Skin of body (tissue), 2 donors: ENCODE measurements around the gene LNX1. TPM values are rescaled to one million over a fixed set of nuclear protein-coding genes. Genes with fewer than 3 reads are reported as not detected.
"Not testable (repeated sequence)": the region's sequence is repeated elsewhere in the genome, so short reads cannot be mapped to it uniquely, and the experiment has no call there.

Source experiments
- DNase-seq: peaks from one replicate; lab custom pipeline; 2025; lab: John Stamatoyannopoulos, UW
- total RNA-seq: library from RNA; depleted of rRNA; stranded (reverse); fragments of >200 nt; gene quantifications from one replicate; pipeline ENCODE4 v1.2.3, GENCODE V29; 2014

Gene LNX1
- total RNA-seq, 1 donor from 2014 or later = 6.9 TPM

GRCh38 chr4:53498706-53499105 lies 92.6 kb downstream of the LNX1 start:
- DNase-seq = peak; percentile 61

DNA sequence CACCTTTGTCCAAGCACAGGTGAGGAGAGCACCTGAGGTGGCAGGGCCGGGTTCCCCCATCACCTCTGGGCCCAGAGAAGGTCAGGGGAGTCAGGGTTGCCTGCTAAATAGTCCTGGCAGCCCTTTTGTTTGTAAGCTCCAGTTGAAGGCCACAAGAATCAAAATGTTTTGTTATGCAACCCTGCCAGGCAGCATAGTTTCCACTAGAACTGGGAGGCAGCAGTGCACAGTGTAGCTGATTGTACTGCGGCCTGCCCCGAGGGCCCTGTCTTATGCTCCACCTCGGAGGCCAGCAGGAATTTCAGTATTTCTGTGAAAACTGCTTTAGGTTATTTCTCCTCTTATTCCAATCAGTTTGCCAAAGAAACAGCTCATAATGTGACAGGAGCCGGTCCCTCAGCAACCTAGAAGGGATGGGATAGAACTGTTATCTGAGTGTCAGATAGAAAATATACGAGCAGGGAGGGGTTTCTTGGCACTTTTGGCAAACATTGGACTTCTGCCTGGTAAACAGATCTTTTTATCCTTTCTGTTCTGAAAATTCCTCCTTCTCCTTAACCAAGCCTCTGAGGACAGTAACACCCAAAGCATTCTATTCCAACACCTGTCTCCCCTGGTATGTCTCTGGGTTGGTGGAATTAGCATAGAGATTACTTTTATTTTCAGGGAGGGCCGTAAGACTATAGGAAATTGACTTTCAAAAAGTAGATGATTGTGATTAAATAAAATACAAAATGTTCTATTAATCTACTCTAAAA lies 93.6 kb downstream of the LNX1 start:
- DNase-seq = peak; percentile 80

DNA sequence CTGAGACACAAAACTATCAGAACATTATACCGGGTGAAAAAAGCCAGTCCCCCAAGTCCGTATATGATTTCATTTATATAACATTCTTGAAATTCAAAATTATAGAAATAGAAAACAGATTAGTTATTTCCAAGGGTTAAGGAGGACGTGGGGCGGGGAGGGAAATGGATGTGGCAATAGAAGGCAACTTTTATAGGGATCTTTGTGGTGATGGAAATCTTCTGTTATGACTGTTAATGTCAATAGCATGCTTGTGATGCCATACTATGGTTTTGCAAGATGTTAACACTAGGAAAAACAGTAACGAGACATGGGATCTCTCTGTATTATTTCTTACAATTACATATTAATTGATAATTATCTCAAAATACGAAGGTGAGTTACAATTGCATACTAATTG lies 96.4 kb downstream of the LNX1 start:
- no peak for DNase-seq

GRCh38 chr4:53490965-53491622 lies 100.2 kb downstream of the LNX1 start:
- peak; percentile 97 for DNase-seq

DNA sequence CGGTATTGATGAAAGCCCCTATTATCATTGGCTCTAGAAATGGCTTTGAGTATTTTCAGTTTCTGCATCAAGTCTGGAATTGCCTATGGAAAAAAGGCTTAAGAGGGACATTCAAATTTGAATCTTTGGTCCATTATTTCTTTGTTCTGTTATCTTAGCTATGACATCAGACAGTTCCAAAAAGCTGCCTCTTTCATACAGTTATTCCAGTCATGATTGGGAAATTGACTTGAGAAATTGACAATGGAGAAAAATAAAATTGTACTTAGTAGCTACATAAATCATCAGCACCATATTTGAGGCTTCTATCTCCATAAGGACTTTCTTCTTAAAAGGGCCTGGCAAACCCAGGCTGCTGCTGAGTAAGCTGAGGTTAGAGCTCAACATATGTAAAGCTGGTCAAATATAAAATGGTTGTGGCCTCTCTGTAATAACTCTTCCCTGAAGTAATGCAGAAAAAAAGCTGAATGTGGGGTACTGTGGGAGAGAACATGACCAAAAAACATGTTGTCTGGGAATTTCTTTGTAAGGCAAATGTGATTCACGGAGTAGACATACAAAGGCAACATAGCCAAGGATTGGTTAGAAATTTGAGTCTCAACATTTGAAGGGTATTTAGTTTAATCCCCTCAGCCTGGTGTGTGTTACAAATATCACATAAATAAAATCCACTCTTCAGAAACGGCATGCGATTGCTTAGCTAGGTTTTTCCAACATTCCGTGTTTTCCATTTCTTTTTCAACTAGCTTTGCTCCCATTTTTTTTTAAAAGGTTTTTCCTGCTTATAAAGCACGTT lies 100.9 kb downstream of the LNX1 start:
- DNase-seq = peak; percentile 97

GRCh38 chr4:53489279-53489889 lies 101.9 kb downstream of the LNX1 start:
- no peak for DNase-seq

DNA sequence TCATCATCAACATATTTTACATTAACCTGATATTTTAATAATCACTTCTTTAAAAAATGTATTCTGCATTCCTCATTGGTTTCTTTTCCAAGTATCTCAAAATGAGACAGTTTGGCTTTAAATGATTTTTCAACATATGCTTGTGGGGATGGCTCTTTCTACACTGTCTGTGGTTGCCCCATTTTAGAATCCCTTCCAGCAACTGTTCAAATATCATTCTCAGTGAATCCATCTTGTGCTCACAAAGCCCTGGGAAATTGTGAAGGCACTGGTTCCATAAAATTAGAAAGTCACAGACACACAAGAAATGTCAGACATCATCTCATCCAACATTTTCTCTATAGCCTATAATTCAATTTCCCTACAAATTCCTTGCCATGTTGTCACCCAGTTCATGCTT lies 103.5 kb downstream of the LNX1 start:
- DNase-seq = no peak

DNA sequence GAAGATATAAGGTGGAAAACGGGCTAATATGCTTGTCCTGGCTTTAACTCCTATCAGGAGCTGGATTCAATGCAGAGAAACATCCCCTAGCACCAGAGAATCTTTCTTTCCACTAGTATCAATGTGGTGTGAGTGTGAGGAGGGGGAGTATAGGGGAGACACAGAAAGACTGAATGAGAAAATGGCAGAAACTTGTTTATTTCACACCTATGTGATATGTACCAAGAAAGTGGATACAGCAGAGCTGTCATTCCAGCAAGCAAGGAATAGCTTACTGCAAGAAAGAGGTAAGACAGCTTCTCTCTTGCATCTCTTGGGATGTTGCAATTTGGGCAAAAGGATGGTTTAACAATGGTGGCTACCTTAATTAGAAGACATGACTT lies 105.6 kb downstream of the LNX1 start:
- no peak for DNase-seq

DNA sequence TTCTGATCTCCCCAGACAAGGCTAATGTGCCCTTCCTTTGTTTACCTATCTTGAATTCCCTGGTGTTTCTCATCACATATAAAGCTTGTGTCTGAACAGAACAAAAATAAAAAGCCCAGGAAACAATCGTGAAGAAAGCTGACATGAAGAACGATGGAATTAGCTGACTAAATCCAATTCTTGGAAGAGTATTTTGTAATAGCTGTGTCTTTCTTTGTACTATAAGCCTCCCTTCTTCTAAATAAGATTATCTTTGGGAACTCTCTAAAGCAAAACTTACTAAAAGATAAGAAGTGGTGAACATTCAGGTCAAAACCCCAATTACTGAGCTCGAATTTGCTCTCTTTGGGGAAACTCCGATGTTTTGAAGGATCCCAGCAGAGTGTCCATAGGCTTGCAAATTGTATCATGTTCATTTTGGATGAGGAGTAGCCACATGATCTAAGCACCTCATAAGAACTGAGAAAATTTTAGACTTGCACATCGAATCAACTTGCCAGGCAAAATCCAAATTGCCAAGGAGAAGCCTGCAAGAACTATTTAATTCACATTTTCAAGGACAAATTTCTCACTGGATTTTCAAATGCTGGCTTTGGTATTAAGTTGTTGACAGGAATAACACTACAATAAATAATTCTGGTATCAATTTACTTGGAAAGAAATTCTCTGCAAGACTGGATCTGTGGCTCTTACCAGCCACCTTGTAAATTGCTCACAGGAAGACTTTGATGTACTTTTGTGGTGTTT lies 106.2 kb downstream of the LNX1 start:
- DNase-seq = no peak

DNA sequence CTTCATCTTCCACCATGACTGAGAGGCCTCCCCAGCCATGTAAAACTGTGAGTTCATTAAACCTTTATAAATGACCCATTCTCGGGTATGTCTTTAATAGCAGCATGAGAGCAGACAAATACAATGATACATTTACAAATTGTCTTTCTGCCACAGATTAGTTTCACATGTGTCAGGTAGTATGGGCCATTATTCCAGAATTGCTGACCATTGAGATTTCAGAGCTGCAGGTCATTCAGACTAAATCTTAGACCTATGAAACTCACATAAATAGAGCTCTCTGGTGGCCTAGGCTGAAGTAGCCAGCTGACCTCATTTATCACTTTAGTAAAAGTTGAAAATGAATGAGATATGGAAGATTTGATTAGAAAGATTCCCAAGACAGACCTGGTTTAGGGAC lies 108.0 kb downstream of the LNX1 start:
- DNase-seq = no peak

DNA sequence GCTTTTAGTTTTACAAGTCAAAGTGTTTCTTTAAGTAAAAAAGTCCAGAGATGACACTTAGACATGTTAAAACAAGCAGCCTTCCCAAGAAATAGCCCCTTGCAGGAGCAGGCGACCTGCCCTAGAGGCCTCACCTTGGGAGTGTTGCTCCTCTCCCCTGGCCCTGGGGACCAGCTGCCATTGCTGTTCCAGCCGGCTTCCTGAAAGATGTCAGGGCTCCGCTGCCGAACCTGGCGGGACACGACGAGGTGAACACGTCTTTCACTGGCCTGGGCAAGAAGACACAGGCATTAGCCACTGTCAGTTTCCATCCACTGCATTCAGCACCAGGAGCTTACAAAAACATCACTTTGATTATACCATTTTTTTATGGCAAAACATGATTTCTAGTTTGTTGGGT lies 109.7 kb downstream of the LNX1 start:
- no peak for DNase-seq

- DNase-seq = no peak
These were observed 110.4 kb downstream of the LNX1 start for GRCh38 chr4:53480909-53481308.

DNA sequence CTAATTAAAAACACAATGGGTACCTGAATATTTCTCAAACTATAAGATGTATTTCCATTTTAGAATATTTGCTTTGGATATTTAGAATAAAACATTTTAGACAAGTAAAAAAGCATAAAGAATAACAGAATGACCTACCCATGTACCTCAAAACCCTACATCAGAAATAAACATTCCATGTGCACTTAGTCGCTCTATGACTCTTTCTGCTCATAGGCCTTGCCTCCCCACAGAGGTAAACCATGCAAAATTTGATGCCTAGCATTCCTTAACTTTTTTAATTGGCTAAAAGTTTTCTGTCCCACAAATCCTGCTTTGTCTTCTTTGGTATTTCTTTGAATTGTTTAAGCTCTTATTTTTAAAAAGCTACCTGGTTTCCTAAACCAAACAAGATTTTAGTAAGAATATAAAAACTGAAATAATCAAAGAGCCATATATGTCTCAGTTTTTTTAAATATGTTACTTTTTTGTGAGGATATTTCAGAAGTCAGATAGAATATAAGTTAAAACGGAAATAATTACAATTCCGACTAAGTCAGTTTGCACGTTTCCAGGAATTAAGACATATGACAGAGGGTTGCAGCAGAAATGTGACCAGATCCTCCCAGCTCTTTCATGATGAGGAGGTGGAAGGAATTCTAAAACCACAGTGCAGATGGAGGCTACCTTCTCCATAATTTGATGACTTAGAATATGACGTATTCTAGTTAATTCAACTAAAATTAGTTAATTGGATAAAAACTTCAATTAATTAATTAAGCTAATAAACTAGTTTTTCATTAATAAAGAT lies 111.4 kb downstream of the LNX1 start:
- DNase-seq = no peak

GRCh38 chr4:53478671-53479456 lies 112.4 kb downstream of the LNX1 start:
- DNase-seq = no peak

GRCh38 chr4:53477636-53478035 lies 113.7 kb downstream of the LNX1 start:
- no peak for DNase-seq

DNA sequence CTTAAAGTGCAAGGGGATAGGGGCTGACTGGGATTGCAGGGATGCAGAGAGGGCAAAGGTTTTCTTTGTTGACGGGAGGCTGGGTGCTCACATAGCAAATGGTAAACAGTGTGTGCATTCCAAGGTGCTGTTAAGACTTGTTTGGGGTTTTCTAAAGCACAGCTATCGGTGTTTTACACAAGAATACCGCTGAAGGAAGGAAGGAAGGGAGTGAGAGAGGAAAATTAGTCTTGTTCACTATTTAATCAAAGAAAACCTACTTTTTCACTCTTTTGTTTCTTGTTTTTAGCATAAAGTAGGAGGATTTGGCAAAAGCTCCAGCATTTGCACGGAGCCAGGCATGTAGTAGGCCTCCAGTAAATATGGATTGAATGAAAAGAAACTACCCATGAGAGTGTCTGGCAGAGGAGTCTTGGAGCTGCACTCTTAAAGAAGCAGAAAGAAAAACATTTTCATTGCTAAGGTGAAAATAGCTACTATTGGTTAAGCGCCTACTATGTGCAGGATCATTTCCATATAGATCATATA lies 114.2 kb downstream of the LNX1 start:
- DNase-seq = peak; percentile 54

- DNase-seq = peak; percentile 42
These were observed 114.9 kb downstream of the LNX1 start for GRCh38 chr4:53476232-53477037.

DNA sequence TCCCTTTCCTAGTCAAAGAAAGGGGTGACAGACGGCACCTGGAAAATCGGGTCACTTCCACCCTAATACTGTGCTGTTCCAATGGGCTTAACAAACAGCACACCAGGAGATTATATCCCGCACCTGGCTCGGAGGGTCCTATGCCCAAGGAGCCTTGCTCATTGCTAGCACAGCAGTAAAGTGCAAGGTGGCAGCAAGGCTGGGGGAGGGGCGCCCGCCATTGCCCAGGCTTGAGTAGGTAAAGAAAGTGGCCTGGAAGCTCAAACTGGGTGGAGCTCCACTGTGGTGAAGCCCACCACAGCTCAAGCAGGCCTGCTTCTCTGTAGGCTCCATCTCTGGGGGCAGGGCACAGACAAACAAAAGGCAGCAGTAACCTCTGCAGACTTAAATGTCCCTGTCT lies 124.7 kb downstream of the LNX1 start:
- not testable (repeated sequence) for DNase-seq
